GM06990 (cell line): ENCODE results near the gene AAK1.

Experiments
- DNase-seq: peaks from one replicate; pipeline ENCODE4 v3.0.0-alpha.2; 2011; ENCODE audit not compliant: insufficient read length; ENCODE audit errors: extremely low read depth
- H3K27me3 ChIP-seq: replicated peaks from 2 replicates; pipeline ENCODE4 v1.6.0; 2011; ENCODE audit warnings: low read length; ENCODE audit not compliant: control insufficient read depth, insufficient read depth
- H3K36me3 ChIP-seq: 2 replicates; pipeline ENCODE4 v1.5.1; 2011; ENCODE audit warnings: low read length; ENCODE audit not compliant: control insufficient read depth, insufficient read depth
- H3K4me3 ChIP-seq: replicated peaks from 2 replicates; pipeline ENCODE4 v1.5.1; 2011; ENCODE audit warnings: low read depth, mild to moderate bottlenecking, control low read depth, low read length
- CTCF ChIP-seq: IDR thresholded peaks from 2 replicates; pipeline ENCODE4 v1.5.1; 2011; ENCODE audit warnings: low read length, control low read depth, mild to moderate bottlenecking, inconsistent platforms; ENCODE audit not compliant: insufficient read depth, poor library complexity, severe bottlenecking

AAK1 gene

DNA sequence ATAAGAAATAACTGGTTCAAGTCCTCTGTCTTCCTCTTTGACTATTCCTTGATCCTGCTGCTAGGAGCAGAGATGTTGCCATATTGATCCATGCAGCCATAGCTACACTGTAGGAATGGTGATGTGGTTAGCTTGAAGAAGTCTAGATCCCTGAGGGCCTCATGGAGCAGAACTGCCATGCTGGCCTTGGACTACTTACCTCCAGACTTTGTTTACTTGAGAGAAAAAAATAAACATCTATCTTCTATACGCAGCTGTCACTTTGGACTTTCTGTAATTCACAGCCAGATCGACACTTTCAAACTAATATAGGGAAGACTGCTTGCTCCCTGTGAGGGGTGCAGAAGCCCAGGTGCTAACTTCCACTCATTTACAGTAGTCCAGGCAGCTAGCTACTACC, 121.8 kb downstream of the AAK1 start:
- no peak overlapping the region for H3K4me3 ChIP-seq
- peaks cover 20% of the 10 kb centered on the region for H3K36me3 ChIP-seq
- TF ChIP-seq CTCF: no peak
- H3K27me3 ChIP-seq: no peaks in the 10 kb centered on the region
- no peak for DNase-seq

GRCh38 chr2:69518841-69519240, 124.7 kb downstream of the AAK1 start:
- no peak for DNase-seq
- Histone ChIP-seq H3K27me3 (no peaks in the 10 kb centered on the region), H3K4me3 (no peak overlapping the region), H3K36me3 (peaks cover 14% of the 10 kb centered on the region)
- no peak for TF ChIP-seq CTCF

DNA sequence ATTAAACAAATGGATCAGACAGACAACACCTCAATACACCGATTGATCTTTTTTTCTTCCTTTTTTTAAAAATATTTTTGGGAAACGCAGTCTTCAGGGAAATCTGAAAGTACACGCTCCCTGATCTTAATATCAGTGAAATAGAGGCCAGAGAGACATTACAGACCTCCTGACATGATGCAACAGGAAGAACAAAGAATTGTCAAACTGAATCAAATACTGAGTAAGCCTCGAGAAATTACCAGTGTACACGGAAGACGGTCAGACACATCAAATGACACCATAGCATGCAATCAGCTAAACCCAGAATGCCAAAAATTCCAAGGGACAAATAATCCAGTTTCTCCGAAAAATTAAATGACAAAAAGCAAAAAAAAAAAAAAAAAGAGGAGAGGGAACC, 126.1 kb downstream of the AAK1 start:
- H3K27me3 ChIP-seq: no peaks in the 10 kb centered on the region
- H3K4me3 ChIP-seq: no peak overlapping the region
- TF ChIP-seq CTCF: no peak
- no peak for DNase-seq
- peaks cover 12% of the 10 kb centered on the region for H3K36me3 ChIP-seq

DNA sequence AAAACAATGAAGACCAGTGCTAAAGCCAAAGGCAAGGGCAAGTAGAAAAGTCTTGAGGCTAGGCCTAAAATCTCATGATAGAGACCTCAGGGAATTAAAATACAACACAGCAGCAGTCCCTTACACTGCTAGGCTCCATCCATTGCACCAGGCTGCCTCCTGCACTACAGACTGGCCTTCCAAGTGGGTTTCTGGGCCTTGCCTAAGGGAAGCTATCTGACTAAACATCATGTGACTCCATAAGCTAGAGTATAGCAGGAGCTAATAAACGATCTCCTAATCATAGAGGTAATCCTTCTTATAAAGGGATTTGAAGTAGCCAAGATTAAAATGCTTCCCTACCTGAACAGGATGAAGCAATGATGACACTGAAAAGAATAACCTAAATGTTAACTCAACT, 128.7 kb downstream of the AAK1 start:
- Histone ChIP-seq H3K36me3 (peaks cover 11% of the 10 kb centered on the region), H3K4me3 (no peak overlapping the region), H3K27me3 (no peaks in the 10 kb centered on the region)
- DNase-seq: no peak
- TF ChIP-seq CTCF: no peak

DNA sequence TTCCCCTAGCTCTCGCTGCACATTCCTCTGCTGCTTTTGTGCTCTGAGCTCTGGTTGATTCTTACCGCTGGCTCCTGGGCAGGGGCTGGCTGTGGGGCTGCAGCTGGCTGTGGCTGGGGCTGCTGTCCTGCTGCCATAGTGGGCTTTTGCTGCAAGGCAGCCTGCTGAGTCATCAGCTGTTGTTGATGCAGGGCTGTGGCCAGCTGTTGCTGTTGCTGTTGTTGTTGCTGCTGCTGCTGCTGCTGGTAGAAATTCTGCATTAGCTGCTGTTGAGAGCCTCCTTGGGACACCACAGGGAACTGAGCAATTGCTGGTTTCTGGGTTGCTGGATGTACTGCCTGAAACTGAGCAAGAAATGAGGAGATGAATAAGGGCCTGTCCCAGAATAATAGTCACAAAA, 129.1 kb downstream of the AAK1 start:
- H3K27me3 ChIP-seq: no peaks in the 10 kb centered on the region
- no peak for TF ChIP-seq CTCF
- no peak for DNase-seq

GRCh38 chr2:69512446-69512845, 131.1 kb downstream of the AAK1 start:
- DNase-seq: no peak
- peaks cover 13% of the 10 kb centered on the region for H3K36me3 ChIP-seq
- no peaks in the 10 kb centered on the region for H3K27me3 ChIP-seq
- H3K4me3 ChIP-seq: no peak overlapping the region
- no peak for TF ChIP-seq CTCF

More for the DNA sequence above, 129.1 kb downstream of the AAK1 start:
- Histone ChIP-seq H3K4me3 (no peak overlapping the region), H3K36me3 (peaks cover 11% of the 10 kb centered on the region)
